Body of pancreas (tissue), 4 donors: ENCODE results near the gene RNASEH2B. TPM values are rescaled to one million over a fixed set of nuclear protein-coding genes. Genes with fewer than 3 reads are reported as not detected.

ENCODE experiments used
- ATAC-seq: fragments of 150-250 bp; one replicate; pipeline ENCODE4 v1.9.1; 2016
- DNase-seq, 4 donors: peaks; one replicate each; pipeline ENCODE4 v3.0.0-alpha.2; 2019
- H3K27ac ChIP-seq, 4 donors: fragments of 200-600 bp; sonication (generic); 1 replicate in 3 of 4; 2 replicates in 1 of 4; pipeline versions ENCODE4 v1.5.1 to v1.6.1; 2016 to 2019; ENCODE audit warnings: mild to moderate bottlenecking in 1 of 4, mixed read lengths in 1 of 4, moderate library complexity in 1 of 4
- H3K27me3 ChIP-seq, 2 donors: fragments of 200-600 bp; sonication (generic); one replicate each; pipeline ENCODE4 v1.6.0; 2016; ENCODE audit warnings: mild to moderate bottlenecking in 1 of 2
- H3K36me3 ChIP-seq, 2 donors: fragments of 200-600 bp; sonication (generic); replicated peaks in 1 of 2; 2 replicates each; pipeline ENCODE4 v1.5.1; 2016; ENCODE audit warnings: low read depth in 2 of 2; ENCODE audit not compliant: insufficient read depth in 1 of 2
- H3K4me1 ChIP-seq: fragments of 200-600 bp; sonication (generic); one replicate; pipeline ENCODE4 v1.6.0; 2016
- H3K4me3 ChIP-seq, 2 donors: fragments of 200-600 bp; sonication (generic); 1 replicate in 1 of 2; 2 replicates in 1 of 2; pipeline ENCODE4 v1.5.1; 2016 to 2019
- H3K9me3 ChIP-seq, 3 donors: fragments of 200-600 bp; sonication (generic); 1 replicate in 2 of 3; 2 replicates in 1 of 3; pipeline ENCODE4 v1.5.1; 2016
- POLR2A ChIP-seq, 3 donors: fragments of 450-650 bp; IDR thresholded peaks; one replicate each; pipeline ENCODE4 v1.6.1; 2016; ENCODE audit warnings: antibody characterized with exemption in 3 of 3, mild to moderate bottlenecking in 2 of 3
- WGBS, 2 donors: methylation state at CpG; one replicate each; pipeline ENCODE4 v1.1.5; 2017; 5-methylcytosine and 5-hydroxymethylcytosine counted together
- intact Hi-C: fragments of 100-400 bp; cut with DNase I; formaldehyde crosslinking; loops from one replicate; pipeline ENCODE4 v1.15.1; 2023
- total RNA-seq, 2 donors: library from RNA; depleted of rRNA; stranded (reverse); fragments of >200 nt; gene quantifications; one replicate each; pipeline ENCODE4 v1.1.0, GENCODE V29; 2016
- TF ChIP-seq, protein P1 (sequence below), 7 experiments: fragments of 450-650 bp in 4 of 7; fragments of 200-600 bp in 3 of 7; sonication (generic) in 3 of 7; IDR thresholded peaks; one replicate each; pipeline ENCODE4 v1.5.1; 2016 to 2019; ENCODE audit warnings: antibody characterized with exemption in 7 of 7

Gene RNASEH2B
- total RNA-seq, 2 donors from 2014 or later: 17.1 to 34.2 TPM

DNA sequence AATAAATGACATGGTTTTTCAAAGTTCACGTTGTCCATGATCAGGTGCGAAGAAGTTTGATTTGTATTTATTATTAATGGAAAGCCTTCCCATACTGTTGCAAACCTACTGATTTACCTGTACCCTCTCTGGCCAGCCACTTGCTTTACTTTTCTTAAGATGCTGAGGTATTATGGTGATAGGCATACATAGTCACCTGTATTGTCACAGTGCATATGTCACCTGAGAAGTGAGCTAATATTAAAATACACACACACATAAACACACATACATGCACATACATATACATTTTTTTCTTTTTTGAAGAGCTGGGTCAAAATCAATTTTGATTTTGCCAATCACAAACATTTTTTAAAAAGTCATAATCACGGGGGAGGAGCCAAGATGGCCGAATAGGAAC is 72.1 kb downstream of the RNASEH2B start:
- H3K4me3 ChIP-seq: no peak overlapping the region
- no peaks in the 10 kb centered on the region for H3K27me3 ChIP-seq
- no peak for TF ChIP-seq POLR2A (IDR thresholded peaks at IDR 0.05)
- TF ChIP-seq, protein P1, sequence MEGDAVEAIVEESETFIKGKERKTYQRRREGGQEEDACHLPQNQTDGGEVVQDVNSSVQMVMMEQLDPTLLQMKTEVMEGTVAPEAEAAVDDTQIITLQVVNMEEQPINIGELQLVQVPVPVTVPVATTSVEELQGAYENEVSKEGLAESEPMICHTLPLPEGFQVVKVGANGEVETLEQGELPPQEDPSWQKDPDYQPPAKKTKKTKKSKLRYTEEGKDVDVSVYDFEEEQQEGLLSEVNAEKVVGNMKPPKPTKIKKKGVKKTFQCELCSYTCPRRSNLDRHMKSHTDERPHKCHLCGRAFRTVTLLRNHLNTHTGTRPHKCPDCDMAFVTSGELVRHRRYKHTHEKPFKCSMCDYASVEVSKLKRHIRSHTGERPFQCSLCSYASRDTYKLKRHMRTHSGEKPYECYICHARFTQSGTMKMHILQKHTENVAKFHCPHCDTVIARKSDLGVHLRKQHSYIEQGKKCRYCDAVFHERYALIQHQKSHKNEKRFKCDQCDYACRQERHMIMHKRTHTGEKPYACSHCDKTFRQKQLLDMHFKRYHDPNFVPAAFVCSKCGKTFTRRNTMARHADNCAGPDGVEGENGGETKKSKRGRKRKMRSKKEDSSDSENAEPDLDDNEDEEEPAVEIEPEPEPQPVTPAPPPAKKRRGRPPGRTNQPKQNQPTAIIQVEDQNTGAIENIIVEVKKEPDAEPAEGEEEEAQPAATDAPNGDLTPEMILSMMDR (IDR thresholded peaks at IDR 0.05): no peak
- DNase-seq (no peak), ATAC-seq (no peak)
- no peaks in the 10 kb centered on the region for H3K36me3 ChIP-seq
- H3K4me1 ChIP-seq: no peaks in the 10 kb centered on the region
- H3K9me3 ChIP-seq: no peaks in the 10 kb centered on the region
- no peak overlapping the region for H3K27ac ChIP-seq
- 80 to 90% methylated on average over 4 of the region's 4 CpGs for WGBS, 2 donors
- intact Hi-C loops: no loop called here

- no peak for TF ChIP-seq POLR2A (IDR thresholded peaks at IDR 0.05)
- TF ChIP-seq, protein P1 (IDR thresholded peaks at IDR 0.05): no peak
- Histone ChIP-seq H3K36me3 (no peaks in the 10 kb centered on the region), H3K4me3 (no peak overlapping the region), H3K4me1 (no peaks in the 10 kb centered on the region), H3K27ac (no peak overlapping the region), H3K27me3 (no peaks in the 10 kb centered on the region), H3K9me3 (no peaks in the 10 kb centered on the region)
- no peak for ATAC-seq
- intact Hi-C loops: no loop called here
- DNase-seq: no peak
- WGBS, 2 donors: 26 to 35% methylated on average over 6 of the region's 6 CpGs
Observed at GRCh38 chr13:50989476-50989875, 79.9 kb downstream of the RNASEH2B start.

DNA sequence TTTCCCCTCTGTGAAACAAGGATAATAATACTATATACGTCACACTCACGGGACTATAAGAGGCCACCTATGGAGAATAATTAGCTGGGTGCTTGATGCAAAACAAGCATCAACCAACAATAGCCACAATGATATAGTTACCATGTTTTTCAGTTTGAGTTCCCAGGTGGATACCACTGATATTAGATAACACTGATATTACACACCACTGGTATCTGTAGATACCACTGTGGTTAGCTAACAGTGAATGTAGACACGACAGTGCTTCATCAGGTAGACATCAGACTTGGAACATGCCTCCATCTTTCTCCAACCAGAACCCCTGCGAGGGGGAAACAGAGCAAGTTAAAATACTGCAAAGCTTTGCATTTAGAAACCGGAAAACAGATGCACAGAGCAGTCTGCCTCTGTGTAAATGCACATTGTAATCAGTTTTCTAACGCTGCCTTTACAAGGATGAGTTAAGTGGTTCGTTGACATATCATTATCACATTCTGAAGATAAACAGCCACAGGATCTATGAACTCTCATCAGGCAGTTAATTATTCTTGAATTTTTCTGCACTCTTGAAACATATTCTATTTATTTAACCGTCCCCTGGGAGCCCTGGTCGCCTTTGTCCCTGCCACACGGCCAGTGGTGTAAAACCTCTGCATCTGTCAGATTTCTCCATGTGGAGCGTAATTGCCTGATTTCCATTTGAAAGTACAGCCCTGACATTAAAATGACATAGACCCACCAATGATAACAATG is 80.7 kb downstream of the RNASEH2B start:
- ATAC-seq (no peak), DNase-seq (no peak)
- no peaks in the 10 kb centered on the region for H3K27me3 ChIP-seq
- no peaks in the 10 kb centered on the region for H3K36me3 ChIP-seq
- TF ChIP-seq, protein P1 (IDR thresholded peaks at IDR 0.05): no peak
- TF ChIP-seq POLR2A (IDR thresholded peaks at IDR 0.05): no peak
- 46 to 52% methylated on average over 11 of the region's 11 CpGs for WGBS, 2 donors
- H3K4me1 ChIP-seq: no peaks in the 10 kb centered on the region
- no peak overlapping the region for H3K27ac ChIP-seq
- no peak overlapping the region for H3K4me3 ChIP-seq
- intact Hi-C loops: no loop called here
- no peaks in the 10 kb centered on the region for H3K9me3 ChIP-seq

DNA sequence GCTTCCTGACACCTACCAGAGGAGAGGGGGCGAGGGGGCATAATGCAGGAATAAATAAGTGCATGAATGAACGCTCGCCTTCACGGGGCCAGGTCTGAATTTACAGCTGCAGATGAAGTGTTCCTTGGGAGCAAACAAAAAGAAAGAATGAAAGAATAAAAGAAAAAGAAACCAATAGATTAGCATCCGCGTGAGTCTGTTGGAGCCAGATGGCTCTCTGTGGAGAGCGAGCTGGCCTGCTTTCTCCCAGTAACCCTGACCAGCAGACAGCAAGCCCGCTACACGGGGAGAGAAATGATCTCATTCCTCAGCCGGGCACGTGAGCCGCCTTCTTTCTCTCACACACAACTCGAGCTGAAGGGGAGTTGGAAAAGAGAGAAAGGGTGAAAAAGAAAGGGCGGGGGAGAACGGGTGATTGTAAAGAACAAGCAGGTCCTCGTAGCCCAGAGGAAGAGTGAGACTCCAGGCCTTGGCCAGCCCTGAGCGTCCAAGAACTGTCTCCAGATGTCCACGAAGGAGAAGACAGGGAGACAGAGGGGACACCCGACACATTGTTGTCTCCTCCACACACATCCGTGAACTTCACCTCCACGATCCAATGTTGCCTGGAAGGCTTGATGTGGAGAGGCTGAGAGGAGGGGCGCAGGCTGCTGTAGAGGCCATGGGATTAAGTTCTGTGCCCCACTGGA is 81.4 kb downstream of the RNASEH2B start:
- H3K4me3 ChIP-seq: no peak overlapping the region
- intact Hi-C loops: no loop called here
- TF ChIP-seq, protein P1 (IDR thresholded peaks at IDR 0.05): no peak
- TF ChIP-seq POLR2A (IDR thresholded peaks at IDR 0.05): no peak
- no peak overlapping the region for H3K27ac ChIP-seq
- DNase-seq (peak in 3 of 4 donors; percentile 17 to 23 (median 23)), ATAC-seq (no peak)
- H3K4me1 ChIP-seq: no peaks in the 10 kb centered on the region
- H3K27me3 ChIP-seq: no peaks in the 10 kb centered on the region
- 69 to 70% methylated on average over 22 of the region's 22 CpGs for WGBS, 2 donors
- no peaks in the 10 kb centered on the region for H3K9me3 ChIP-seq
- no peaks in the 10 kb centered on the region for H3K36me3 ChIP-seq
